HEK293 (cell line): ENCODE results near the gene ZFX.

ENCODE experiments used
- CTCF ChIA-PET: fragments of 350-600 bp; formaldehyde crosslinking; extraction: SDS; loops from one replicate; lab custom pipeline; 2021; ENCODE audit warnings: antibody characterized with exemption; lab: Yijun Ruan, JAX
- POLR2A ChIA-PET: fragments of 300-600 bp; formaldehyde crosslinking; extraction: SDS; loops from one replicate; lab custom pipeline; 2020; ENCODE audit warnings: antibody characterized with exemption, inconsistent platforms; lab: Yijun Ruan, JAX
- H3K27ac ChIP-seq: fragments of 200-500 bp; sonication (Bioruptor generic); 2 replicates; pipeline ENCODE4 v1.5.1; 2014; ENCODE audit warnings: low read depth, low read length, control low read depth, inconsistent platforms; ENCODE audit errors: extremely low read depth
- H3K36me3 ChIP-seq, 2 experiments: fragments of 200-500 bp in 1 of 2; sonication (Bioruptor generic) in 1 of 2; 1 replicate in 1 of 2; 2 replicates in 1 of 2; pipeline ENCODE4 v1.5.1; 2014 to 2017; ENCODE audit warnings: inconsistent platforms in 2 of 2, low read length in 2 of 2; ENCODE audit not compliant: control insufficient read depth in 2 of 2, insufficient read depth in 1 of 2
- H3K4me1 ChIP-seq: fragments of 200-500 bp; sonication (Bioruptor generic); 2 replicates; pipeline ENCODE4 v1.5.1; 2014; ENCODE audit warnings: mild to moderate bottlenecking, low read length, inconsistent platforms; ENCODE audit not compliant: control insufficient read depth, insufficient read depth
- H3K4me3 ChIP-seq: 2 replicates; pipeline ENCODE4 v1.5.1; 2011; ENCODE audit warnings: low read depth, mild to moderate bottlenecking, control low read depth, low read length, moderate library complexity
- H3K9me3 ChIP-seq: fragments of 200-500 bp; sonication (Bioruptor generic); 2 replicates; pipeline ENCODE4 v1.5.1; 2014; ENCODE audit warnings: low read depth, low read length, inconsistent platforms; ENCODE audit not compliant: control insufficient read depth, insufficient read depth
- ATF2 ChIP-seq: fragments of 450-650 bp; formaldehyde crosslinking; IDR thresholded peaks from 2 replicates; pipeline ENCODE4 v1.5.1; 2016; ENCODE audit warnings: missing biosample characterization, missing genetic modification characterization, low read depth
- HOXA7 ChIP-seq: sonication (generic); formaldehyde crosslinking; IDR thresholded peaks from 2 replicates; pipeline ENCODE4 v1.8.1; 2022; ENCODE audit warnings: missing genetic modification reagents, borderline replicate concordance
- MZF1 ChIP-seq: fragments of 450-650 bp; formaldehyde crosslinking; IDR thresholded peaks from 2 replicates; pipeline ENCODE4 v1.5.1; 2017; ENCODE audit warnings: missing biosample characterization, missing genetic modification characterization, borderline replicate concordance
- SP2 ChIP-seq: fragments of 450-650 bp; formaldehyde crosslinking; IDR thresholded peaks from 2 replicates; pipeline ENCODE4 v1.5.1; 2016; ENCODE audit warnings: missing biosample characterization, missing genetic modification characterization
- SP7 ChIP-seq: fragments of 450-650 bp; formaldehyde crosslinking; IDR thresholded peaks from 2 replicates; pipeline ENCODE4 v1.5.1; 2016; ENCODE audit warnings: missing biosample characterization, missing genetic modification characterization
- WT1 ChIP-seq: fragments of 450-650 bp; formaldehyde crosslinking; IDR thresholded peaks from 2 replicates; pipeline ENCODE4 v1.5.1; 2016; ENCODE audit warnings: missing biosample characterization, missing genetic modification characterization
- ZBTB17 ChIP-seq: fragments of 450-650 bp; formaldehyde crosslinking; IDR thresholded peaks from 2 replicates; pipeline ENCODE4 v1.5.1; 2016; ENCODE audit warnings: missing biosample characterization, missing genetic modification characterization
- ZBTB48 ChIP-seq: fragments of 450-650 bp; formaldehyde crosslinking; IDR thresholded peaks from 2 replicates; pipeline ENCODE4 v1.5.1; 2016; ENCODE audit warnings: missing biosample characterization, missing genetic modification characterization
- ZFHX2 ChIP-seq: fragments of 450-650 bp; formaldehyde crosslinking; conservative IDR thresholded peaks from 2 replicates; pipeline ENCODE4 v1.5.1; 2016; ENCODE audit warnings: missing biosample characterization, missing genetic modification characterization
- ZNF175 ChIP-seq: fragments of 450-650 bp; formaldehyde crosslinking; IDR thresholded peaks from 2 replicates; pipeline ENCODE4 v1.5.1; 2016; ENCODE audit warnings: missing biosample characterization, missing genetic modification characterization
- ZNF280D ChIP-seq: fragments of 450-650 bp; formaldehyde crosslinking; IDR thresholded peaks from 2 replicates; pipeline ENCODE4 v1.5.1; 2016; ENCODE audit warnings: missing biosample characterization, missing genetic modification characterization
- ZNF488 ChIP-seq: fragments of 450-650 bp; formaldehyde crosslinking; IDR thresholded peaks from 2 replicates; pipeline ENCODE4 v1.5.1; 2016; ENCODE audit warnings: missing biosample characterization, missing genetic modification characterization
- ZNF561 ChIP-seq: fragments of 450-650 bp; IDR thresholded peaks from 2 replicates; pipeline ENCODE4 v1.5.1; 2018; ENCODE audit warnings: missing biosample characterization, missing genetic modification characterization, borderline replicate concordance
- ZNF610 ChIP-seq: fragments of 450-650 bp; formaldehyde crosslinking; IDR thresholded peaks from 2 replicates; pipeline ENCODE4 v1.5.1; 2016; ENCODE audit warnings: missing biosample characterization, missing genetic modification characterization, borderline replicate concordance
- ZNF629 ChIP-seq: fragments of 450-650 bp; formaldehyde crosslinking; IDR thresholded peaks from 2 replicates; pipeline ENCODE4 v1.5.1; 2017; ENCODE audit warnings: missing biosample characterization, missing genetic modification characterization
- ZNF692 ChIP-seq: fragments of 450-650 bp; formaldehyde crosslinking; IDR thresholded peaks from 2 replicates; pipeline ENCODE4 v1.5.1; 2016; ENCODE audit warnings: missing biosample characterization, missing genetic modification characterization
- ZNF704 ChIP-seq: fragments of 450-650 bp; formaldehyde crosslinking; IDR thresholded peaks from 2 replicates; pipeline ENCODE4 v1.5.1; 2016; ENCODE audit warnings: missing biosample characterization, missing genetic modification characterization
- ZNF843 ChIP-seq: fragments of 450-650 bp; formaldehyde crosslinking; IDR thresholded peaks from 2 replicates; pipeline ENCODE4 v1.5.1; 2016; ENCODE audit warnings: missing biosample characterization, missing genetic modification characterization
- ZSCAN18 ChIP-seq: fragments of 450-650 bp; formaldehyde crosslinking; IDR thresholded peaks from 2 replicates; pipeline ENCODE4 v1.5.1; 2016; ENCODE audit warnings: missing biosample characterization, missing genetic modification characterization
- ZSCAN4 ChIP-seq: fragments of 450-650 bp; formaldehyde crosslinking; IDR thresholded peaks from 2 replicates; pipeline ENCODE4 v1.5.1; 2017; ENCODE audit warnings: missing biosample characterization, missing genetic modification characterization
- ZXDB ChIP-seq: fragments of 450-650 bp; formaldehyde crosslinking; IDR thresholded peaks from 2 replicates; pipeline ENCODE4 v1.5.1; 2016; ENCODE audit warnings: missing biosample characterization, missing genetic modification characterization

The ZFX gene

GRCh38 chrX:24145303-24146186 lies 4.0 kb upstream of the ZFX start (continued):
- TF ChIP-seq ZNF280D (tag by site-specific recombination) (0 out of 2 replicates have a peak, but pooled peaks have one; percentile 12), ATF2 (0 out of 2 replicates have a peak, but pooled peaks have one; percentile 2), ZNF843 (tag by site-specific recombination) (peak; percentile 96), ZSCAN4 (tag by site-specific recombination) (no peak), ZFHX2 (tag by site-specific recombination) (no peak), ZNF561 (tag by site-specific recombination) (no peak), WT1 (tag by site-specific recombination) (peak; percentile 16; the same call in 1 of the 2 replicates)

GRCh38 chrX:24146283-24146949 lies 3.1 kb upstream of the ZFX start:
- ChIA-PET CTCF (interaction anchor here (0.6 to 1.1 kb wide), 7 partner anchors 22 to 97 kb away, joined by 3 to 7 read pairs (median 4); no protein-coding TSS in a partner anchor), POLR2A (interaction anchor here (0.5 to 2.1 kb wide), 11 partner anchors 8 to 440 kb away, joined by 3 to 15 read pairs (median 4); partner anchors contain the start of gene EIF2S3)
- Histone ChIP-seq H3K4me1 (peaks cover 34% of the 10 kb centered on the region), H3K27ac (peak overlapping the region; percentile 100), H3K4me3 (peak overlapping the region; percentile 9; the same call in 1 of the 2 replicates), H3K36me3 (no peaks in the 10 kb centered on the region), H3K9me3 (no peaks in the 10 kb centered on the region)
- TF ChIP-seq ZNF175 (tag by site-specific recombination) (no peak), ZSCAN18 (tag by site-specific recombination) (no peak), ZNF629 (tag by site-specific recombination) (peak; percentile 76), ZBTB17 (tag by site-specific recombination) (peak; percentile 79), SP2 (tag by site-specific recombination) (peak; percentile 24; the same call in 1 of the 2 replicates), ZXDB (tag by site-specific recombination) (peak; percentile 91), ZNF488 (tag by site-specific recombination) (no peak; the same call in 1 of the 2 replicates), HOXA7 (CRISPR knock-in tag) (no peak), MZF1 (tag by site-specific recombination) (peak; percentile 68; the same call in 1 of the 2 replicates), ZBTB48 (tag by site-specific recombination) (peak; percentile 79; the same call in 1 of the 2 replicates), SP7 (tag by site-specific recombination) (peak; percentile 82), ZNF692 (0 out of 2 replicates have a peak, but pooled peaks have one; percentile 30), ZNF610 (tag by site-specific recombination) (0 out of 2 replicates have a peak, but pooled peaks have one; percentile 46), ZNF704 (tag by site-specific recombination) (no peak)
